ENCODE data around the gene B4GALT5.
A peak's percentile ranks its signal among the peaks of the same experiment; 100 is the strongest.

B4GALT5 gene

DNA sequence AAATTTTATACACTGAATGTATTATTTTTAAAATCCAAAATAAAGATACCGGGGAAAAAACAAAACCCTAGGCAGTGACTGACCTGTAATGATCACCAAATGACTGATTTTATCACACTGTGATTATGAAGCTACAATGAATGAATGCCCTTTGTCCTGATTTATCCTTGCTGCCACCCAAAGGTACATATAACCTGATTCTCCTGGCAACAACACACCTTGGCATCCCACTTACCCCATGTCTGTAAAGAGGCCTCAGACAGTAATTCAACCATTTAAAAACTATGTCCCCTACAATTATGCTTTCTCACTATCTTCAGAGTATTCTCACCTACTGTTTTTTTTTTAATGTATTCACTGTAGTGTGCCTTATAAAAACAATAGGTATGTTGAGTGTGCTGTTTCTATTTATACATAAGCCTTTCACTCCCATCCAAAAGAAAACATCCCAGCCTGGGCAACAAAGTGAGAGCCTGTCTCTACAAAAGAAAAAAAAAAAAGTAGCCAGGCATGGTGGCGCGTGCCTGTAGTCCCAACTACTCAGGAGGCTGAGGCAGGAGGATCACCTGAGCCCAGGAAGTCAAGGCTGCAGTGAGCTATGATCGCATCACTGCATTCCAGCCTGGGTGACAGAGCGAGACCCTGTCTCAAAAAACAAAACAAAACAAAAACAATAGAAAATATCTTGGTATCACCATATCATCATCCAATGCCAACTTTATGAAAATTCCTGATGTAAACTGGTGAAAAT lies 21.7 kb downstream of the B4GALT5 start:
- no peaks in the 10 kb centered on the region for H3K9me3 Mint-ChIP-seq
- TF ChIP-seq, protein P1, sequence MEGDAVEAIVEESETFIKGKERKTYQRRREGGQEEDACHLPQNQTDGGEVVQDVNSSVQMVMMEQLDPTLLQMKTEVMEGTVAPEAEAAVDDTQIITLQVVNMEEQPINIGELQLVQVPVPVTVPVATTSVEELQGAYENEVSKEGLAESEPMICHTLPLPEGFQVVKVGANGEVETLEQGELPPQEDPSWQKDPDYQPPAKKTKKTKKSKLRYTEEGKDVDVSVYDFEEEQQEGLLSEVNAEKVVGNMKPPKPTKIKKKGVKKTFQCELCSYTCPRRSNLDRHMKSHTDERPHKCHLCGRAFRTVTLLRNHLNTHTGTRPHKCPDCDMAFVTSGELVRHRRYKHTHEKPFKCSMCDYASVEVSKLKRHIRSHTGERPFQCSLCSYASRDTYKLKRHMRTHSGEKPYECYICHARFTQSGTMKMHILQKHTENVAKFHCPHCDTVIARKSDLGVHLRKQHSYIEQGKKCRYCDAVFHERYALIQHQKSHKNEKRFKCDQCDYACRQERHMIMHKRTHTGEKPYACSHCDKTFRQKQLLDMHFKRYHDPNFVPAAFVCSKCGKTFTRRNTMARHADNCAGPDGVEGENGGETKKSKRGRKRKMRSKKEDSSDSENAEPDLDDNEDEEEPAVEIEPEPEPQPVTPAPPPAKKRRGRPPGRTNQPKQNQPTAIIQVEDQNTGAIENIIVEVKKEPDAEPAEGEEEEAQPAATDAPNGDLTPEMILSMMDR (IDR thresholded peaks at IDR 0.05; ENCODE audit: unreplicated experiment in 3 of 3): no peak
- no peaks in the 10 kb centered on the region for H3K36me3 Mint-ChIP-seq (ENCODE audit: low read depth)
- H3K4me1 Mint-ChIP-seq: peaks cover 31% of the 10 kb centered on the region
- no peaks in the 10 kb centered on the region for H3K27me3 Mint-ChIP-seq (ENCODE audit: low read depth)
- H3K27ac Mint-ChIP-seq: peak overlapping the region; percentile 15 to 53 (median 35)
- no peak overlapping the region for H3K4me3 Mint-ChIP-seq

DNA sequence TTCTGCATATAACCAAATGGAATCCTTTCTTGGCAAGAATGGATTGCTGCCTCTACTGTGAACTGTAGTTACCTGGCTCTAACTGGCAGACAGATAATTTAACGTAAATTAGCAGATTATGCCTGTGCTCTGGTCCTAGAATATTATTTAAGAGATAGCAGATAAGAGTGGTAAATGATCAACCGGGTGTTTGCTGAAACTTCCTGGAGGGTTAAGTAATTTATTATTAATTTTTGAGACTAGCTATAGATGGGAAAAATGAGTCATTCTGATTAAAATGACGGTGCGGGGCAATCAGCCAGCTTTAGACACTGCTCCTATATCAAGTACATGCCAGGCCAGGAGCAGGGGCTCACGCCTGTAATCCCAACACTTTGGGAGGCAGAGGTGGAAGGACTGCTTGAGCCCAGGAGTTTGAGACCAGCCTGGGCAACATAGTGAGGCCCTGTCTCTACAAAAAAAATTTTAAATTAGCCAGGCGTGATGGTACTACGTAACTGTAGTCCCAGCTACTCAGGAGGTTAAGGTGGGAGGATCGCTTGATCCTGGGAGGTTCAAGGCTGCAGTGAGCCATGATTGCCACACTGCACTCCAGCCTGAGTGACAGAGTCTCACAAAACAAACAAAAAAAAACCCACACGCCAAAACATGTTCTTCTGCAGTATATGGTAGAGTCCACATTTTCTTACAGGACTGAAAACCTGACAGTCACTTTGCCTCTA lies 22.6 kb downstream of the B4GALT5 start:
- H3K27me3 Mint-ChIP-seq (ENCODE audit: low read depth): no peaks in the 10 kb centered on the region
- no peaks in the 10 kb centered on the region for H3K36me3 Mint-ChIP-seq (ENCODE audit: low read depth)
- H3K27ac Mint-ChIP-seq: peak overlapping the region; percentile 35 to 53 (median 41)
- TF ChIP-seq, protein P1 (IDR thresholded peaks at IDR 0.05; ENCODE audit: unreplicated experiment in 3 of 3): no peak
- no peak overlapping the region for H3K4me3 Mint-ChIP-seq
- no peaks in the 10 kb centered on the region for H3K9me3 Mint-ChIP-seq
- peaks cover 27% of the 10 kb centered on the region for H3K4me1 Mint-ChIP-seq

DNA sequence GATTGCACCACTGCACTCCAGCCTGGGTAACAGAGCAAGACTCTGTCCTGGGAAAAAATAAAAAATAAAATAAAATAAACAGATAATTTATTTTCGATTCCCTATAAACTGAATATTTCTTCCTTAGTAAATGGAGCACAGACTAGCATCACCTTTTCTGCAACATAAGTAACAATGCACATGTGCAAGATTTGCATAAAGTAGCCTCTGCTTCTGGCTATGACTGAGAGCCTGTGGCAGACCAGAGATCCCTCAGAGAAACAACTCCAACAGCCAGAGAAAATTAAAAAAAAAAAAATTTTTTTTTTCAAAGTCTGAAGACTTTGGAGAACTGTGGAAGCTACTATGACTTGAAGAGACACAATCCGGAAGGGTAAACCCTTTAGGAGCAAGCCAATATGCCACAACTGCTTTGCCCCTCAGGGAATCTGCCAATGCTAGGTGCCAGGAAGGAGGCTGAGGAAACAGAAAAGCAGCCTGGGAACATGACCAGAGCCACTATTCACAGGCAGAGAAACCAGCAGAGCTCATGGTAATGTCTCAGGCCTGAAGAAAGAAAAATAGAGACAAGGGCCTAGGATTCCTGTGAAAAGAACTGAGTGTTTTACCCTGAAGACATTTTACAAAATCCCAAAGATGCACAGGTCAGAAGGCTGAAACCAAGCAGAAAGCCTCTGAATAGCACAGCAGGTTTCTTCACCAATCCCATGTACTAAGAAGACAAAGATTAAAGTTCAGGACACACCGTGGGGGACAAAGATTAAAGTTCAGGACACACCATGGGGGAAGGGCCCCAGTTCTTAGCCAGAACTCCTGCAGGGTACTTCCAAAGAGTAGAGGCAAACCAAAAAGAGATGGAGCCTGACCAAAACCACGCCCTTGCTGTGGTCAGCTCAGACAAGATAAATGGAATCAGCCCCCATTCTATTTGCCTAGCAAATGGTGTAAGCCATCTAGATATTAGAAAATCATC lies 25.8 kb downstream of the B4GALT5 start:
- Mint-ChIP-seq H3K4me1 (peaks cover 38% of the 10 kb centered on the region), H3K4me3 (no peak overlapping the region), H3K9me3 (no peaks in the 10 kb centered on the region), H3K27ac (peak overlapping the region; percentile 14 to 76 (median 41)), H3K36me3 (ENCODE audit: low read depth) (peaks cover 4% of the 10 kb centered on the region), H3K27me3 (ENCODE audit: low read depth) (no peaks in the 10 kb centered on the region)
- TF ChIP-seq, protein P1 (IDR thresholded peaks at IDR 0.05; ENCODE audit: unreplicated experiment in 3 of 3): no peak

DNA sequence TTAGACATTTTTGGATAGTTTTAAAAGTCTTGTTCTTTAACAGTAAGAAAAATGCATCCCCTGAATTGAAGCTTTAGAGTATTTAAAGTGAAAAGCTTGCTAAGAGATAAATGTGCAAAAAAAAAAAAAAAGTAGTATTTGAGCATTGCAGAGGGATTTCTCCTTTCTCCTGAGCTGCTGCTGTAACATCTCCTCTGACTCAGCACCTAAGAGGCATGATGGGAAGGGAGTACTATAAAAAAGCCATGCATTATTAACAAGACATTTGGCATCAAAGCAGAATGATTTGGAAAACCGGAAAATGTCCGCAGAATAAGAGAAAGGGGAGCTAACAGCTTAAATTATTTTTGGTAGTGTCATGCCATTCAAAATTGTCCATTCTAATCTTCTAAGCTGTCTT lies 27.9 kb downstream of the B4GALT5 start:
- peaks cover 12% of the 10 kb centered on the region for H3K36me3 Mint-ChIP-seq (ENCODE audit: low read depth)
- H3K27ac Mint-ChIP-seq: peak overlapping the region; percentile 50 to 67 (median 65)
- TF ChIP-seq, protein P1 (IDR thresholded peaks at IDR 0.05; ENCODE audit: unreplicated experiment in 3 of 3): no peak
- H3K9me3 Mint-ChIP-seq: no peaks in the 10 kb centered on the region
- no peak overlapping the region for H3K4me3 Mint-ChIP-seq
- no peaks in the 10 kb centered on the region for H3K27me3 Mint-ChIP-seq (ENCODE audit: low read depth)
- peaks cover 46% of the 10 kb centered on the region for H3K4me1 Mint-ChIP-seq

DNA sequence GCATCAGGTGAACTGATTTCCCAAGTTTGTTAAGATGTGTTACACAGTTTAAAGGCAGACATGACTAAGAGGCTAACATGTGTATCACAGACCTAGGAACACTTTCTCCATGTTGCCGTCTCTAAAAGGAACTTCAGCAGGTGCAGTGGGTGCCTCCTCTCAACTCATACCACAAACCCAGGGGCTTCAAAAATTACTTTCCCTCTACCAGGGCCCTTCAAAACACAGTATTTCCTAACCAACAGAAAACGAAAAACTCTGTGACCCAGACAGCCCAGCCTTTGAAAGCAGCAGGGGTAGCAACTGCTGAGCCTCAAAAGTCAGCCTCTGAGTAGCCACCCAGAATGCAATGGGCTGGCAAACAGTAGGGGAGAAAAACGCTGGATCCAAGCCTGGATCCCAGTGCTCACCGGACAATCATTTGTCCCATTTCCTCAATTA lies 28.5 kb downstream of the B4GALT5 start:
- peaks cover 12% of the 10 kb centered on the region for H3K36me3 Mint-ChIP-seq (ENCODE audit: low read depth)
- no peaks in the 10 kb centered on the region for H3K27me3 Mint-ChIP-seq (ENCODE audit: low read depth)
- H3K9me3 Mint-ChIP-seq: no peaks in the 10 kb centered on the region
- TF ChIP-seq, protein P1 (IDR thresholded peaks at IDR 0.05; ENCODE audit: unreplicated experiment in 3 of 3): no peak
- H3K27ac Mint-ChIP-seq: peak overlapping the region; percentile 65 to 94 (median 85)
- H3K4me3 Mint-ChIP-seq: no peak overlapping the region
- H3K4me1 Mint-ChIP-seq: peaks cover 46% of the 10 kb centered on the region

Measured in nephron (organoid).